Hematopoietic multipotent progenitor cell treated with erythropoietin and hydrocortisone succinate and interleukin-3 and kit ligand, for 15 days (in vitro differentiated cells): Measurements from ENCODE around the gene JDP2.

Experiments
- DNase-seq: peaks from one replicate; pipeline ENCODE4 v3.0.0-alpha.2; 2015; ENCODE audit warnings: low spot score

JDP2 gene

DNA sequence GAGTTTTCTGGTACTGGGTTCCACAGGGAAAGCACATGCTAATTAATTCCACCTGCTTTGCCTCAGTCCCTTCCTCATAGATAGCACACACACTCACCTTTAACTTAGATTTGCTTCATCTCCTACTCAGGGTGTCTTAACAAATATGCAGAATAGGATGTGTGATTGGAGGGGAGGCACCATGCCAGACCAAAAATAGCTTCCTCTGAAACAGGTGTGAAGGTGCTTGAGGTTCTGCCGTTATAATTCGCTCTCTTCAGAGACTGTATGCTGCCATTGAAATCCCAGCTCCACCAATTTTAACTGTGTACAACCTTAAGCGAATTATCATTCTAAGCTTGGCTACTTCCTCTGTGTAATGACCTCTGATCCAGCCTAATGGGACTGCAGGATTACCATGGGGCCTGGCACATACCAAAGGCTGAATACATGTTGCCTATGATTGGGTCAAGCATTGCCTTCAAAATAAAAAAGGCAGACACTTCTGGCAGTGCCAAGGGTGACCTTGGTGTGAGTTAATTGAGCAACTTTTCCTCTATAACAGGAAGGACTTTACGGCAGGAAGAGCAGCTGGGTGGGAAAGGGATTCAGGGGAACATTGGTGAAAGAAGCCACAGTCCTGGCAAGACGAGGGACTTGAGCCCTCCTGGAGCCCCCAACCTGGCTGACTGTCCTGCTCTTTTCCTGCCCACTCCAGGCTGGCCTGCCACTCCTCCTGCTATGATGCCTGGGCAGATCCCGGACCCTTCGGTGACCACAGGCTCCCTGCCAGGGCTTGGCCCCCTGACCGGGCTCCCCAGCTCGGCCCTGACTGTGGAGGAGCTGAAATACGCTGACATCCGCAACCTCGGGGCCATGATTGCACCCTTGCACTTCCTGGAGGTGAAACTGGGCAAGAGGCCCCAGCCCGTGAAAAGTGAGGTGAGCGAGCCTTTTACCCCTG, 9.7 kb downstream of the JDP2 start:
- no peak for DNase-seq

DNA sequence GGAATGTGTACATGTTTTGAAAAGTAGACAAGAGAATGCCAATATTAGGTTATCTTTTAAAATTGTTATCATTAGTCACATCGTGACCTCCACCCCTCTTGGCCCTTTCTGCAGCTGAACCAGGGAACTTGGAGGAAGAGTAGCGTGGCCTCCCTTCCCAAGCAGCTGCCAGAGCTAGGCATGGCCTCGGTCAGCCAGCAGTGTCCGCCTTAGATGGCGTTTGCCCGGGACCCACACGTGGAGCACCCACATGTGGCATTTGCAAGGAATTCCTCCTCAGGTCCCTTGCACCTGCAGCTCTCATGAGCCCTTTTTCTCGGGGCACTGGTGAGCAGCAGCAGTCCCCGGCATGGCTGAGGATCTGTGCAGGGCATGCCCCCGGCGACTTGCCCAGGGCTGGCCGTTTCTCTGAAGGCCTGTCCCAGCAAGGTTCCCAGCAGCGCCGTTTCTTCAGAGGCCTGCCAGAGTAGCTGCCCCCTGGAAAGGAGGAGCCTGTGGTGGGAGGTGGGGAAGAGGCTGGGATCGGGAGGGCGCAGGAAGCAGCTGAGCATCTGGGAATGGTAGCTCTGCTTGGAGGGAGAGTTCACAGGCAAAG, 10.8 kb downstream of the JDP2 start:
- no peak for DNase-seq

DNA sequence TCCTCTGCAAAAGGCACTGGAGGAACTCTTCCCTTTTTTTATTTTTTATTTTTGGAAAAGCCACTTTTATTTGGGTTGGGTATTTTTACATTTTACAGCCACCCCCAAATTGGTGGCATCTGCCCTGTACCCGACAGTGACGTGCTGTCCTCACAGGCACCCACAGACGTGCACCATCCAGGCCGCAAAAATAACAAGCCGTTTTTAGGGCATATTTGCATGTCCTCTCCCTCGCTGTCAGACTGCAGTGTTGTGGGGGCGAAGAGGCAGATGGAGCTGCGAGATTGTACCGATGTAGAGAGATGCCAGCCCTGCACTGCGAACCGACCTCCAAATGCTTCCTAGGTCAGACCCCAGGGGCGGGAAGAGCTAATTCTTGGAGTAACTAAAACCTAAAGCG, 12.2 kb downstream of the JDP2 start:
- DNase-seq = no peak

DNA sequence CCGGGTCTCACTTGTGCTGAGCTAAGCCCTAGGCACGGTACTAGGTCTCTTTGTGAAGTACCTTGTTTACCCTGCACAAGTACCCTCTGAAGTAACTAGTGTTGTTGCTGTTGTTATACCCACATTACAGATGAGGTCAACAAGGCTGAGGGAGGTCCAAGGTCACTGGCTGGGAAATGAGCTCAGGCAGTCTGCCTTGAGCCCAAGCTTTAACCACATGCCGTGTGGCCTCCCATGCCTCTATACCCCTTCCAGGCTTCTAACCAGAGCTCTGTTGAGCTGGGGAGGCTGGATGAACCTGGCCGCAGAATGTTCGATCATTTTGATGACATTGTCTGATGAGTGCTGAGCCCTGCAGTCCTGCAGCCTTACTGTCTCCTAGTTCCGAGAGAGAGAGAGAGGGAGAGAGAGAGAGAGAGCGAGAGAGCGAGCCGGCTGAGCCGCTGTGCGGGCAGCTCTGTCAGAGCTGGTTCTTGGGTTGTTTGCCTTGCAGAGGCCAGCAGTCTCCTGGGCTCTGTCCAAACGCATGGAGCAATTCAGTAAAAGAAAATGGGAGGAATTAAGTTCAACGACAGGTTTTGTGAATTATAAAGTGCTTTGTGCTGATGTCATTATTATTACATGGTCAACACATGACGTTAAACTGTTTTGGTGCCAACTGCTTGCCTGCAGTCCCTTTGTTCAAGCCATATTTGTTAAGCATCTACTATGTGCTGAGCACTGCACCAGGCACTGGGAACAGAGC, 13.1 kb downstream of the JDP2 start:
- no peak for DNase-seq

DNA sequence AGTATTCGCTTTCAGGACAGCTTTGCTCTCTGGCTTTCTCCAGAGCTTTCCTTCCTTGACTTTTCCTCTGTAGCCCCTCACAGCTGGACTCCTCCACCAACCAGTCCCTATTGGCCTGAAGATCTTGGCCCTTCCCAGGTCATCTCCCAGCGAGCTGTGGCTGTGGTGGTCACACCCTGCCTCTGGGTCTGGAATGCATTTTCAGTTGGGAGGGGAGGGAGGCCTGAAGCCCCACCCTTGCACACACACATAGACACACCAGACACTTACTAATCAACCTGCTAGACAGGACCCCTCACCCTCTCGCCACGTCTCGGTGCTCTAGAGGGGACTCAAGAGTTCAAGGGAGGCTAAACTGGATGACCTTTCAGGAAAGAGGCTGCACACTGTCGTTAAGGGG, 13.9 kb downstream of the JDP2 start:
- DNase-seq = no peak

DNA sequence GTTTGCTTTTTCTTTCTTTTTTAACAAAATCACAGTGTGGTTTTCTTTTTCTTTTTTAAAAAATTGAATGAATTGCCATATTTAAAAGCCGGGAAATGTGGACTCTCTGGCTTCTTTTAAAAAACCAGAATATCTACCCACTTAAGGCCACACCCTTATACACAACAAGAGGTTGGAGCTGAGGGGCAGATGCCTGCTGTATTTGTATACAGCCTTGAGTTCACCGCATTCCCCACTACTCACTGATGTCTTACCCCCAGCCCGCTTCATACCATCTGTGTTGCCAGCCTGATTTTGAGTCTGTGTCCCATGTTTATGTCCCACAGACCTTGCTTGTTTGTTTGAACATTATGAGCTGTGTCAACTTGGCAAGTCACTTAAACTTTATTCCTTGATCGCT, 14.3 kb downstream of the JDP2 start:
- DNase-seq = no peak

DNA sequence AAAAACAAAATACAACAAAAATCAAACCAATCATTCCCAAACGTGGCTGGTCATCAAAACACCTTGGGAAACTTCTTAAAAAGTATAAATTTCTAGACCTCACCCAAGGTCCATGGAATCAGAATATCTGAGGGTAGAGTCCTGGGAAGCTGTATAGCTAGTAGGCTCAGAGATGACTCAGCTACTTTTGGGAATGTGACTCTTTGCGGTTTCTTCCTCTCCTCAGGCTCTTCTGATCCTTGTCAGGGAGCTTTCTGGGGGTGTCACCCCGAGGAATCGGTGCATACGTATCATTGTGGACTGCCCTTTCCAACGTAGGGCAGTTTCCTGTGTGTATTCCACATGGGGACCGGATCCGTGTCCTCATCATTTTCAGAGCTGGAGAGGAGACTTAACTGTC, 14.8 kb downstream of the JDP2 start:
- DNase-seq = no peak

DNA sequence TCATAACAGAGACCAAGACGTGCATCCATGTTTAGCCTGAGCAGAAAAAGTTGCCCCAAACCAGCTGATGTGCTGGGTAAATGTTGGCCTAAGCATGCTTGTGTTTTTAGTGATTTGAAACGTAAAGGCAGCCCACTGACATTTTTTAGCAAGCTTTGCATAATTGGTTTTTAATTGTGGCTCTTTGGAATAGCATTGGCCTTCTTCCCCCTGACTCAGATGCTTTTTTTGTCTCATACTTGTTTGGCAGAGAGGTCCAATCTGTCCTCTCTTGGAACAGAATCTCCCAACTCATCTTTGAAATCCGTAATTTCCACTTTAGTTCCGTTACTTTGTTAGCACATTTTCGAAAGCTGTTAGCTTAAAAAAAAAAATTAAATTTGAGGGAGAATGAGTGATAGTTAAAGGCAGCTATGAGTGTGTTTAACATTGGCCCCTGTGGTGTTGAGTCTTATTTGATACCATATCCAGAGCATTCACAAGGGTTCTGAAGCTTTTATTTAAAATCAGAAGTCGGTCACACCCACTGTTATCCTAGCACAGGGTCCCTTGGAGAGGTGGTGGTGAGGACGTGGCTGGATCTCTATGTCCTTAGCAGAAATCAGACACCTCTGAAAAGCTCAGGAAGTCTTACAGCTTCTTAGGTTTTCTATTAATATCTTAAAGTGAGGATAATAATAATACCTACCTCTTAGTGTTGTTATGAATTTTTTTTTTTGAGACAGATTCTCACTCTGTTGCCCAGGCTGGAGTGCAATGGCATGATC, 15.6 kb downstream of the JDP2 start:
- DNase-seq = no peak

DNA sequence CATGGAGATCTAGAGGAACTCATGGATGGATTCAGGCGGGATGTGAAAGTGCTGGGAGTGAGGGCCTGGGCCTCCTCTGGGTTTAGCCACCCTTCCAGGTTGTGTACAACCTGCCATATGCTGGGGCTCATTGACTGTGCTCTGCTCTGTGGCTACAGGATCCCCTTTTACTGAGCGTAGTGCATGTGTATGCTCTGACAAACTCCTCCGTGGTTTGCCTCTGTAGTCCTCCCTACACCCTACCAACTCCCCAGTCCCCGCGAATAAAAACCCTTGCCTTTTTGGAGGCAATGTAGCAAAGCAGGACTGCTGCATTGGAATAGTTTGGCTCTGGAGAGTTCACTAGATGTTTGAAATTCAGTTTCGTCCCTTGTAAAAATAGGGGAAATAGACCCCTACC, 17.4 kb downstream of the JDP2 start:
- no peak for DNase-seq

DNA sequence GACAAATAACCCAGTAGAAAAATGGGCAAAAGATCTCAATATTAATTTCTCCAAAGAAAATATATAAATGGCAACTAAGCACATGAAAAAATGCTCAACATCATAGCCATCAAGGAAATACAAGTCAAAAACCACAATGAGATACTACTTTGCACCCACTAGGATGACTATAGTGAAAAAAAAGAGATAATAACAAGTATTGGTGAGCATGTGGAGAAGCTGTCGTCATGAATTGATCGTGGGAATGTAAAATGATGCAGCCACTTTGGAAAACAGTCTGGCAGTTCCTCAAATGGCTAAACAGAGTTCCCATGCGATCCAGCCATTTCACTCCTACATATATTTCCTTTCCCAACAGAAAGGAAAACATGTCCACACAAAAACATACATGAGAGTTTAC, 18.1 kb downstream of the JDP2 start:
- DNase-seq = no peak

DNA sequence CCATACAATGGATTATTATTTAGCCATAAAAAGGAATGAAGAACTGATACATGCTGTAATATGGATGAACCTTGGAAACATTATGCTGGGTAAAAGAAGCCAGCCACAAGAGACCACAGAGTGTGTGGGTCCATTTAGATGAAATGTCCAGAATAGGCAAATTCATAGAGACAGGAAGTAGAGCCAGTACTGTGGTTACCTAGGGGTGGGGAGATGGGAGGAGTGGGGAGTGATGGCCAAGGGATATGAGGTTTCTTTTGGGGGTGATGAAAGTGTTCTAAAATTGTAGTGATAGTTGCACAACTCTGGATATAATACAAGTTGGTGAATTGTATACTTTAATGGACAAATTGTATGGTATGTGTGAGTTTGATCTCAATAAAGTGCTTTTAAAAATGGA, 18.6 kb downstream of the JDP2 start:
- no peak for DNase-seq

DNA sequence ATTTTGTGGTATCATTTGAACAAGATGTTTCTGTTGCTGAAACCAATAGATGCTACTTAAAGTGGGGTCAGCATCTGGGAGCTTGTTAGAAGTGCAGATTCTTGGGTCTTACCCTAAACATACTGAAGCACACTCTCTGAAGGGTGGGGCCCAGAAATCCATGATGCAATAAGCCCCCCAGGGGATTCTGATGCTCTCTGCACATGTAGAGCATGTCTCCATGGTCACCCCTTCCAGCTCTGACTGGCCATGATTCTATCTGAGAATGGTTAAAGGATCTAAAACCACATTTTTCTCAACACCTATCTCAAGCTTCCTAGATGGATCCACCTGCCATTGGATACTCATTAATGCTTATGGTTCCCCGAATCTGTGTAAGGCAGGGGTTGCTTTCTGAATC, 20.4 kb downstream of the JDP2 start:
- DNase-seq = no peak

DNA sequence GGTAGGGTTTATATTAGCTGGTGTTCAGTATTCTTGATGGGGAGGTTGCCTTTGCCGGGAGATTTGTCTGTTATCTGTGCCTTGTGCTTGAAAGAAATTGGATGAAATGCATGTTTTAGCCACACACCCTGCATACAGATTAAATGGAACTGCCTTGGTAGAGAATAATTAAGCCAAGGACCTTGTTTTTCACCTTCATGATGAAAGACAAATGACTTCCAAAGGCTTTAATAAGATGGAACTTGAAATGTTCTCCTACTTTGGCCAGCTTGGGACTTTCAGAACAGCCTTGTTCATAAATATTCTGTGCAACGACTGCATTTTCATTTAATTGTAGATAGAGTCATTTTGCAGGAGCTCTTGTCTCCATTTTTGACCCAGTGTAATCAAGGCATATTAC, 21.2 kb downstream of the JDP2 start:
- no peak for DNase-seq

DNA sequence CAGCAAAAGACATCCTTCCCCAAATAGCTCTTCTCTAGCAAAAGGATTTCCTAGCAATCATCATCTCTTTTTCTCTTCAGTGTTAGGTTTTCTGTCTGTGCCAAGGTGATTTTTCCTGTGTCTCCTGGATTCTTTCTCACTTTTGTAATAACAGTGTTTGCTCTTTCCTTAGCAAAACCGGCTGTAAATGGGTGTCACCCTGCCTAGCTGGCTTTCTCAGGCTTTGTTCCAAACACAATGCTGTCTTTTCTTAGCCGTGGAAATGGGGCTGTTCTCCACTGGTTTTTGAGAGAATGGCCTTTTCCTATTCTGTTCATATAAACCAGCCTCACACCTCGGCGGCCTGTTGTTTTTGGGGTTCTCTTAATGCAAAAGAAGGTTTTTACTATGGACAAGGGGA, 21.9 kb downstream of the JDP2 start:
- DNase-seq = no peak

DNA sequence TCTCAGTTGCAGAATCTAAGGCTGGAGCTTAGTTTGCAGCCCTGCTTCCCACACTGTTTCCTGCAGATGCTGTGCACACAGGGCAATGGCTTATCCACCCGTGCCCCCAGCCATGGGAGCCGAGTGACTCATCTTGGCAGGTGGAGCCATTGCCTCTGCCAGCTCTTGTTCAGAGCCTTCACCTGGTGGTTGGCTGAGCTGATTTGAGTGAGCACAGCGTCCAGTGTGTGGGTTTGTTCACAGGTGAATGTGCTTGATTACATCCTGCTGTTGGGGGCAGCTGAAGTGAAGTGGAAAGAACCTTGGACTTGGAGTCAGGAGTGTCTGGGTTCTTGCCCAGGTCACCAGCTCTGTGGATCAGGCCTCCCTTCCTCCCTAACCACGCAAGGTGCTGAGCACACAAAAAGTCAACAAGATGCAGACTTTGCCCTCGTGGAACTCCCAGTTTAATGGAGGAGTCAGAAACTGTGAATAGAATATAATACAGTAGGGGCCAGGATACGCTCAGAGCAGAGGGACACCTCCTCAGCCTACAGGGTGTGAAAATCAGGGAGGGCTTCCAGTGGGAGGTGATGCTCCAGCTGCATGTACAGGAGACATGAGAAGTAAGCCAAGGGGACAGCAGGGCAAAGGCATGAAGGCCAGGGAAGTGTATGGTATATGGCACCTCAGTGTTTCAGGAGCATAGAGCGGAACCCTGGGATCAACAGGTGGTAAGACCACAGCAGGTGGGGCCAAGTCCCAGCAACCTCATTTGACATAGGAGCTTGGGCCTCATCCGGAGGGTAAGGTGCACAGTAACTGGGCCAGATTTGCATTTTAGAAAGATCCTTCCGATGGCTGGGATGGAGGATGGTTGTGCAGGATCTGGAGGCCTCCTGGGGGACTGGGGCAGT, 22.8 kb downstream of the JDP2 start:
- DNase-seq = no peak

DNA sequence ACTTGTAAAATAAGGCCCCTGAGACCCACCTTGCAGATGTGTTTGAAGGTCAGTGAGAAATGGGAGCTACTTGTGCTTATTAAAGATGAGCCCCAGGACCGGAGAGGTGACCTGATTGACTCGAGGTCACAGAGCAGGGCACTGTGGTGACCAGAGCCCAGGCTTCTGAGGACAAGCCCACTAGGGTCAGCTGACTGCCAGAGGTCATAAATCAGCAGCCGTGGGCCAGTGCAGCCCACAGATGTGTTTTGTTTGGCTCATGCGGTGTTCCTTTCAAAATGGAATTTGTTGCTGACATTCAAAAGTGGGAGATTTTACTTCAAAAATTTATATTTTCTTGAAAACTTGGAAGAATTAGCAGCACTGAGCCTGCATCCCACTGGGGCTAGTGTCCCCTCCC, 24.5 kb downstream of the JDP2 start:
- no peak for DNase-seq

DNA sequence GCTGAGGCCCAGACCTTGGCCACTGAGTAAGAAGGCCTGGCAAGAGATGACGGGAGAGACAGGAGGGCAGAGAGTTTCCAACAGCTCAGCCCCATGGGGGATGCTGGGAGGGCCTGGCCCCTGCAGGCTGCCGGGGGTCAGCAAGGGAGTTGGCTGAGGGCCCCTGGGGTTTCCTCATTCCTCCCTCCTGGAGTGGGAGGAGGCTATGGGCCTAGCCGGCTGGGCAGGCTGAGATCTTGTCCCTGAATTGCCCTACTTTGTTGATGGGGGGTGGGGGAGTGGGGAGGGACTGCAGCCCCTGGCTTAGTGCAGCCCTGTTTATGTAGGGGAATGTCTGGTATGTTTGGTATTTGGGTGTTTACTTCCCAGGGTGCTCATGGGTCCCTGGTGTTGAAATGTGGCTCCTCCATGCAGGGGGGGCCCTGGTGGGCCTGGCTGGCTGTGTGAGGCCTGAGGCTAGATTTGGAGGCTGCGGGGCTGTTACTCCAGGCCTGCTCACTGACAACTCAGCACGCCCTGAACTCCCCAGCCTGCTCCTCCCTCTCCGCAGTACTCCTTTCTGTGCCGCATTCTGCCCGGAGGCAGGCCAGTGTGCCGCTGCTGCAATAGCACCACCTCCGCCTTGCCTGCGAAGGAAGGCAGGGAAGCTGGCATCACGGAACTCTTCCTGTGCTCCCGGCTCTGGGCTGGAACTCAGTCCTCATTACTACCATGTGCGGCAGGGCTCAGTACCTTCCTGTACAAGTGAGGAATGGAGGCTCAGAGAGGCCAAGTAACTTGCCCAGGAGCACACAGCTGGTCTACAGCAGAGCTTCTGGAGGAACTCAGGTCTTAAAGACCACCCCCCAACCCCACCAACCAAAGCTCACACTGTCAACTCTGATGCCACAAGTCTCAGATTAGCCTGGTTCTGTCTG, 25.3 kb downstream of the JDP2 start:
- DNase-seq = no peak

DNA sequence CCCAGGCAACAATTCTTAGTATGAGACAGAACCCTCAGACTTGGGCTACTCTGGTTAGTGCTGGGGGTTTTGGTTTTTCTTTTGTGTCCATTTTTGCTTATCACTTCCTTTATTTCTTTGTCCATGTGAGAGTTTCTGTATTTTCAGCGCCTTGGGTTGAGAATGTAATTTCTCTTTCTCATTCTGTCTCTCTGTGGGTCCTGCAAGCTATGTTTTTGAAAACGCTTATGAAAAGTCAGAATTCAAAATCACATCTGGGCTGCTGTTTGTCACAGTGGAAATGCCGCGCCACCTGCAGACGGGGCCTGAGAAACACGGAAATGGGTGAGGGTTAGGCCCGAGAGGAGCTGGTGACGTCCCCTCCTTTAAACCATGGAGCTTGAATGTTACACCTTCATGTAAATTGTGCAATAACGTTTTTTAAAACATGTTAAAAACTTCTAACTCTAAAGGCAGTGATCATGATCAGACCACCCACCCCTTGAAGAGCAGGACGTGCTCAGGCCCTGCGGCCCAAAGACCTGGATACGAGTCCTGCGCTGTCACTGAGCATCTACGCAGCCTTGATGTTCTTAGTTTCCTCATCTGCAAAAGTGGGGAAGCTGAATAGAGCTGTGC, 26.1 kb downstream of the JDP2 start:
- no peak for DNase-seq

DNA sequence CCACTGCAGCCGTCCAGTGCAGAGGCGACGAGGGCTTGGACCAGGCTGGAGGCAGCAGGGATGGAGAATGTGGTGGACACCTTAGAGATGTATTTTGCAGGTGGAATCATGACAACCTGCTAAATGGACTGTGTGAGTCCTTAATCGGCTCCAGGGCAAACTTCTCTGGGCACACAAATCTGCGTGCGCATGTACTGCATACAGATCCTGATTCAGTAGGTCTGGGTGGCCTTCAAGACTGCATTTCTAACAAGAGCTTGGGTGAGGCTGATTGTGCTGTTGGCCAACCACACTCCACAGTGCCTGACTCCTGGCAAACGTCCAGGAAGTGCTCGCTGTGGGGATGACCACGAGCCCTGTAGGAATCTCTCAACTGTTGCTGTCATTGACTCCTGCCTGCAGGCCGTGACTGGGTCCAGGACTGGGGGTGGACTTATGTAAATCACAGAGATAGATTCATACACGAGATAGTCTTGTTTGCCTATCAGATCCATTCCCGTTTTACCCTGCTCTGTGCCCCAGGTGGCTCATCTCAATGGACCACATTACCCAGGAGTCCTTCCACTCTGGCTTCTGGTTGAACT, 27.2 kb downstream of the JDP2 start:
- no peak for DNase-seq
